ENCODE measurements around the gene TP53BP2.

GRCh38 chr1:223780949-223781348 lies 64.8 kb downstream of the TP53BP2 start:
- TF ChIP-seq CTCF (IDR thresholded peaks at IDR 0.05; ENCODE audit: insufficient read depth, low read depth, low read length): no peak
- no peak for TF ChIP-seq EZH2 (IDR thresholded peaks at IDR 0.05; ENCODE audit: insufficient read depth, low read length)

All from astrocyte (in vitro differentiated cells and primary cell).